Keratinocyte (primary cell): ENCODE results near the gene CCNI. TPM values are rescaled to one million over a fixed set of nuclear protein-coding genes. Genes with fewer than 3 reads are reported as not detected.
"Not testable (repeated sequence)": the region's sequence is repeated elsewhere in the genome, so short reads cannot be mapped to it uniquely, and the experiment has no call there.

Experiments used
- DNase-seq: peaks from one replicate; pipeline ENCODE4 v3.0.0-alpha.2; 2011; ENCODE audit warnings: low read depth, missing footprints, low spot score
- FAIRE-seq: peaks from 2 replicates; lab custom pipeline; 2011; peaks lifted over from hg19 to GRCh38; lab: Jason Lieb, UNC
- H2AFZ ChIP-seq: 2 replicates; pipeline ENCODE4 v1.6.0; 2012; ENCODE audit warnings: low read length, control low read depth, inconsistent platforms; ENCODE audit not compliant: control insufficient read depth
- H3K27ac ChIP-seq: 2 replicates; pipeline ENCODE4 v1.5.1; 2011; ENCODE audit warnings: low read length; ENCODE audit not compliant: control insufficient read depth, insufficient read depth
- H3K27me3 ChIP-seq: 3 replicates; pipeline ENCODE4 v1.6.0; 2011; ENCODE audit warnings: low read length; ENCODE audit not compliant: control insufficient read depth, insufficient read depth; ENCODE audit errors: extremely low read depth
- H3K36me3 ChIP-seq, 2 experiments: 2 replicates in 1 of 2; 3 replicates in 1 of 2; pipeline ENCODE4 v1.5.1; 2011; ENCODE audit warnings: low read length in 2 of 2, mild to moderate bottlenecking in 1 of 2; ENCODE audit not compliant: control insufficient read depth in 2 of 2, insufficient read depth in 2 of 2; ENCODE audit errors: extremely low read depth in 1 of 2
- H3K4me1 ChIP-seq: 3 replicates; pipeline ENCODE4 v1.5.1; 2011; ENCODE audit warnings: low read length; ENCODE audit not compliant: control insufficient read depth, insufficient read depth; ENCODE audit errors: extremely low read depth
- H3K4me2 ChIP-seq: 3 replicates; pipeline ENCODE4 v1.6.0; 2011; ENCODE audit warnings: low read depth, low read length; ENCODE audit not compliant: control insufficient read depth, insufficient read depth; ENCODE audit errors: extremely low read depth
- H3K4me3 ChIP-seq, 3 experiments: fragments of 200-600 bp in 1 of 3; sonication (generic) in 1 of 3; 2 replicates in 2 of 3; 3 replicates in 1 of 3; pipeline ENCODE4 v1.5.1; 2011 to 2016; ENCODE audit warnings: low read length in 3 of 3, mild to moderate bottlenecking in 3 of 3, control low read depth in 2 of 3, inconsistent platforms in 1 of 3, low read depth in 1 of 3, mixed read lengths in 1 of 3, mixed run types in 1 of 3, moderate library complexity in 1 of 3; ENCODE audit not compliant: control insufficient read depth in 2 of 3, insufficient read depth in 2 of 3; ENCODE audit errors: extremely low read depth in 1 of 3
- H3K79me2 ChIP-seq: 2 replicates; pipeline ENCODE4 v1.6.0; 2012; ENCODE audit warnings: low read length; ENCODE audit not compliant: control insufficient read depth, insufficient read depth
- H3K9ac ChIP-seq: 3 replicates; pipeline ENCODE4 v1.6.0; 2011; ENCODE audit warnings: low read length; ENCODE audit not compliant: control insufficient read depth, insufficient read depth; ENCODE audit errors: extremely low read depth
- H3K9me1 ChIP-seq: 3 replicates; pipeline ENCODE4 v1.6.0; 2011; ENCODE audit warnings: low read length; ENCODE audit not compliant: control insufficient read depth, insufficient read depth; ENCODE audit errors: extremely low read depth
- H3K9me3 ChIP-seq: 2 replicates; pipeline ENCODE4 v1.5.1; 2012; ENCODE audit warnings: low read depth, low read length; ENCODE audit not compliant: control insufficient read depth
- H4K20me1 ChIP-seq: 3 replicates; pipeline ENCODE4 v1.6.0; 2011; ENCODE audit warnings: low read length; ENCODE audit not compliant: control insufficient read depth, insufficient read depth; ENCODE audit errors: extremely low read depth
- CTCF ChIP-seq, 3 experiments: IDR thresholded peaks in 1 of 3; conservative IDR thresholded peaks in 1 of 3; optimal IDR thresholded peaks in 1 of 3; 2 replicates in 2 of 3; 3 replicates in 1 of 3; pipeline versions ENCODE3 to v1.5.1; 2011; ENCODE audit warnings: low read length in 3 of 3, mild to moderate bottlenecking in 3 of 3, moderate library complexity in 2 of 3, control low read depth in 1 of 3, inconsistent platforms in 1 of 3; ENCODE audit not compliant: insufficient read depth in 2 of 3; ENCODE audit errors: extremely low read depth in 1 of 3
- EZH2 ChIP-seq: IDR thresholded peaks from one replicate; pipeline ENCODE4 v1.6.1; 2012; ENCODE audit warnings: inconsistent platforms, mild to moderate bottlenecking, low read length, moderate library complexity
- dilution Hi-C: fragments of 300-500 bp; cut with MboI; formaldehyde crosslinking; loops from one replicate; pipeline ENCODE4 v1.7.0; 2020; ENCODE audit warnings: low sequenced_read_pairs; ENCODE audit not compliant: extremely low pct_ligation_motif_present
- polyA plus RNA-seq, 5 experiments: library from polyadenylated mRNA; depleted of rRNA in 3 of 5; stranded (reverse) in 3 of 5; stranded (forward) in 1 of 5; unstranded in 1 of 5; fragments of >200 nt; gene quantifications; 1 replicate in 1 of 5; 2 replicates in 3 of 5; 3 replicates in 1 of 5; pipeline versions ENCODE4 v1.2.1 to v1.2.3, GENCODE V29; 2011 to 2012; ENCODE audit warnings: missing spikeins in 2 of 5, low read depth in 1 of 5, low replicate concordance in 1 of 5

Gene CCNI
- polyA plus RNA-seq, 1 donor (not counting 4 experiments of a cell fraction or from before 2014, with no cell fraction given) = 150 TPM

DNA sequence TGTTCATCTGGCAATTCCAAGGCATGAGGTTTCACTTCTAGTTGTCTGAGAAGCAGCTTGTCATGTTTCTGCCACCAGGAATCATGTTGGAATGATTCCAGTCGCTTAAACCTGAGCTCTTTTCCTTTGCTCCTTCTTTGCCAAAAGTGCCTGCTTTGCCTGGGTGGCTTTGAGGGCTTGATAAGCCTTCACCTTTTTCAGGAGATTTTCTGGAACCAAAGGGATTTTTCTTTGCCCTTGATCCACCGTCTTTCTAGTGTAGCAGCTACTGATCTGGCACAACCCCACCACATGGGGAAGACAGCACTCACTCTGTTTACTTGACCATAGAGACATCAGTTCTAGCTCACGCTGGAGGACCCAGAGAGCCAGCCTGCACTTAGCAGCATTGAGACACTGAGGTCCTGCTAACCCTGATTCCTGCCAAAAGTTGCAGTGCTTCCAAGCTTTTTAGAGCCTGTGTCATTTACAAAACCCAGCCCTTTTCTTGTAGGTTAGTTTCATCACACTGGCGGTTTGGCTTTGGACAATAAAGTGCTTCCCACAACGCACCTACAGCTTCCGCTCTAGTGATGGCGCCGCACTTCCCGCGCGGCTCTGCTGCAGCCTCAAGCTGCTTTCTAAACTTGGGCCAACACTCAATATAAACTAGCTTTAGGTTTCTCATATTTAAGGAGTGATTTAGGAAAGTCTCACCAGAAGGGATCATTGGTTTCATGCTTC, 7.3 kb upstream of the CCNI start:
- Histone ChIP-seq H3K9ac (no peak overlapping the region), H3K27ac (no peak overlapping the region), H4K20me1 (no peaks in the 10 kb centered on the region), H2AFZ (no peak overlapping the region), H3K9me1 (no peaks in the 10 kb centered on the region), H3K4me1 (peaks cover 9% of the 10 kb centered on the region), H3K4me3 (no peak overlapping the region), H3K9me3 (no peaks in the 10 kb centered on the region), H3K27me3 (no peaks in the 10 kb centered on the region), H3K36me3 (no peaks in the 10 kb centered on the region), H3K79me2 (peaks cover under 1% of the 10 kb centered on the region), H3K4me2 (no peak overlapping the region)
- TF ChIP-seq CTCF (optimal IDR thresholded peaks at IDR 0.05 in 1 of 3, IDR thresholded peaks at IDR 0.05 in 1 of 3, conservative IDR thresholded peaks at IDR 0.05 in 1 of 3; ENCODE audit: extremely low read depth in 1 of 3, insufficient read depth in 2 of 3, low read length in 3 of 3) (no peak), EZH2 (no peak)
- dilution Hi-C loops = no loop called here
- FAIRE-seq (no peak), DNase-seq (no peak)

GRCh38 chr4:77080806-77081205, 5.0 kb upstream of the CCNI start:
- H2AFZ ChIP-seq, H4K20me1 ChIP-seq, FAIRE-seq, DNase-seq, H3K27me3 ChIP-seq, H3K27ac ChIP-seq, H3K9me1 ChIP-seq, H3K4me2 ChIP-seq, H3K36me3 ChIP-seq, H3K9me3 ChIP-seq, H3K4me3 ChIP-seq, dilution Hi-C loops, H3K9ac ChIP-seq: not testable (repeated sequence)
- Histone ChIP-seq H3K79me2 (peaks cover 14% of the 10 kb centered on the region), H3K4me1 (peaks cover 22% of the 10 kb centered on the region)

GRCh38 chr4:77079281-77079680, 3.5 kb upstream of the CCNI start:
- no peak for FAIRE-seq

More at GRCh38 chr4:77079281-77079680, 3.5 kb upstream of the CCNI start:
- H3K79me2 ChIP-seq = peaks cover 26% of the 10 kb centered on the region
- H3K9me1 ChIP-seq = no peaks in the 10 kb centered on the region
- dilution Hi-C loops = no loop called here
- H3K4me1 ChIP-seq = peaks cover 22% of the 10 kb centered on the region
- TF ChIP-seq EZH2 (no peak), CTCF (optimal IDR thresholded peaks at IDR 0.05 in 1 of 3, IDR thresholded peaks at IDR 0.05 in 1 of 3, conservative IDR thresholded peaks at IDR 0.05 in 1 of 3; ENCODE audit: extremely low read depth in 1 of 3, insufficient read depth in 2 of 3, low read length in 3 of 3) (no peak)
- H3K36me3 ChIP-seq = no peaks in the 10 kb centered on the region
- peaks cover 4% of the 10 kb centered on the region for H4K20me1 ChIP-seq
- no peak overlapping the region for H3K4me2 ChIP-seq
- H3K9me3 ChIP-seq = no peaks in the 10 kb centered on the region
- DNase-seq = no peak
- H3K27me3 ChIP-seq = no peaks in the 10 kb centered on the region
- H2AFZ ChIP-seq = no peak overlapping the region
- no peak overlapping the region for H3K27ac ChIP-seq
- no peak overlapping the region for H3K9ac ChIP-seq
- no peak overlapping the region for H3K4me3 ChIP-seq
